GM19238 (cell line): Measurements from ENCODE around the gene SORBS1.

Source experiments
- DNase-seq: peaks from one replicate; pipeline ENCODE4 v3.0.0; 2011; ENCODE audit warnings: low spot score; ENCODE audit not compliant: insufficient read length

Gene SORBS1

GRCh38 chr10:95297402-95297801 lies 263.8 kb downstream of the SORBS1 start:
- peak; percentile 35 for DNase-seq

- DNase-seq: no peak
Observed at GRCh38 chr10:95296764-95297163, 264.4 kb downstream of the SORBS1 start.

DNA sequence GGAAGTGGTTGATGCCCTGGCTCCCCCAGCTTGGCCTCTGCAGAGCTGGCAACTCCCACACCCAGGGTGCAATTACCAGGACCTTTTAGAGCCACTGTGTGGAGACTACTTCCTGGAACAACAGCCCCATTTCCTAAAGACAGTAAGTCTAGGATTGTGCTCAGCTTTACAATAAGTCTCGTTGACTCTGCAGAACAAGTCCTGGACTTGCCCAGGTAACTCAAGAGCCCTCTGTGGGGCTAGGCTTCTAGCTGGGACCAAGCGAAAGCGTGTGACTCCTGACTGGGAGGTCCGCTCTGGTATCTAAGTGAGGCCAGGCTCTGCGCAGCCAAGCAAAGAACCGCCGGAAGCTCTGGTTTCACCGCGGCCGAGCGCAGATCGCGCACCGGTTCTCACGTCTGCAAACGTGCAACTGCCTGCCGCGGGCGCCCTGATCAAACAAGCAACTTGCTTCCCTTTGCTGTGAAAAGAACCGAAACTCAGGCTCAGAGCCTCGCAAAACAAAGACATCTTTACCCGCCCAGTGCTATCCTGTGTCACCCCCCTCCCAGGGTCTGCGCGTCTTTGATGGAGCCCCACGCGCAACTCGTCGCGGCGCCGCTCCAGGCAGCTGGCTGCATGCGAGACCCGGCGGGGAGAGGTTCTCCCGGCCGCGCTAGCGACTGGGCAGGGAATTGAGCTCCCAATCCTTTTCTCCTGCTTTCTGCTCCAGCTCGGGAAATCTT lies 266.0 kb downstream of the SORBS1 start:
- peak; percentile 67 for DNase-seq

- no peak for DNase-seq
Observed at GRCh38 chr10:95293631-95294030, 267.5 kb downstream of the SORBS1 start.

GRCh38 chr10:95291365-95292039 lies 269.7 kb downstream of the SORBS1 start:
- DNase-seq: no peak

GRCh38 chr10:95290461-95291364 lies 270.5 kb downstream of the SORBS1 start, which contains the start of gene PDLIM1:
Gene PDLIM1 (minus strand): TSS chr10:95291003. CDS start chr10:95290915, 88 bp downstream.
- peak; percentile 81 for DNase-seq

DNA sequence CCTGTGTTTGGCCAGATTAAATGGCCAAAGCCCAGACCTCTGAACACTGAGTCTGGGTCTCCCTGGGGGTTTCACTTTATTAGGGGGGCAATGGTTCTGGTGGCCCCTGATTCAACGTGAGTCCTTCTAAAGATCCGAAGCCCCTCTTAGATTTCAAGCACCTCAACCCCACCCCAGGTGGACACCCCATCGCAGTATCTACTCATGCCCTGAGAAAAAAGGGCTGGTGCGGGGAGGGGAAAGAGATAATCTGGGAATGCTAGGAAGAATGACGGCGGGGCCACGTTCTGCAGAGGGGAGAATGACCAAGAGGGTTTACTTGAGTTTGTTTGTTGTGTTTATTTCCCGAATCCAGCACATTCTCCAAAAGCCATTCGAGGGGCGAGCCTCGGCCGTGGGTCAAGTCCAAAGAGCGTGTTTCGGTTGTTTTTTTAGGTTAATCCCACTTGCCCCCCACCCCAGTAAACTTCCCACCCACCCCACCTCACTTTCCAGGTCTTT lies 271.2 kb downstream of the SORBS1 start:
- no peak for DNase-seq

GRCh38 chr10:95289003-95289920 lies 271.9 kb downstream of the SORBS1 start:
- no peak for DNase-seq

DNA sequence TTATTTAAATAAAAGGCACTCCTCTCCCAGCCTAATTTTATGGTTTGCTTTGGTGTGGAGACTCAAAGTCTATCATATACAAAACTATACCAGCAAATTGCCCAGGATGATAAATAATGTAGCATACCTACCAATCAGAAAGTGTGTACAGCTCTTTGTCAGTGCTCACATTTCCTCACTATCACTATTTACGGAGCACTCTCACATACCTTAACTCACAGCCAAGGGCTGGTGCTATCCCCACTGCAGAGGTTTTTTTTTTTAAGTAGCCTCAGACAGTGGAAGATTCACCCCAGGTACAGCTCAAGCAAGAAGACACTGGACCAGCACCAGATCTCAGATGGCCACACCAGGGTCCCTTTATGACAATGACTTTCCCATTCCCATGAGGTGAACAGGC lies 272.9 kb downstream of the SORBS1 start:
- no peak for DNase-seq

DNA sequence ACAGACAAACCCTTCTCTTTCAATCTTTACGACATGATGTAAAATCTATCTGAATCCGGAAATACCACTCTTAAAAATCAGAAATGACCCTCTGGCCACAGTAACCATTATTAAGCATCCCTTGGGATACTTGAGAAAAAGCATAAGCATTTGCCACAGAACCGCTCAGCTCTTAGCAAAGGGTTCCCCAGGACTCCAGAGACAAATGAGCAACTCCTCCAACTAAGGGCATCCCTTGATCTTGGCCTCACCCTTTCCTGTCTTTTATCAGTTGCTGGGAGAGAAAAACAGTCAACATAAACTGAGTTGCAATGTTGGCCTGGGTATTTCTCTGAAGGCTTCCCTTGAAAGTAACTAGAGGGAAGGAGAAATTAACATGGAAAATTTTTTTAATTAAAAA lies 273.9 kb downstream of the SORBS1 start:
- DNase-seq: no peak

GRCh38 chr10:95286707-95287106 lies 274.5 kb downstream of the SORBS1 start:
- DNase-seq: no peak

GRCh38 chr10:95285556-95285955 lies 275.6 kb downstream of the SORBS1 start:
- no peak for DNase-seq

- no peak for DNase-seq
Observed at GRCh38 chr10:95284807-95285206, 276.4 kb downstream of the SORBS1 start.

GRCh38 chr10:95282107-95282506 lies 279.1 kb downstream of the SORBS1 start:
- no peak for DNase-seq

DNA sequence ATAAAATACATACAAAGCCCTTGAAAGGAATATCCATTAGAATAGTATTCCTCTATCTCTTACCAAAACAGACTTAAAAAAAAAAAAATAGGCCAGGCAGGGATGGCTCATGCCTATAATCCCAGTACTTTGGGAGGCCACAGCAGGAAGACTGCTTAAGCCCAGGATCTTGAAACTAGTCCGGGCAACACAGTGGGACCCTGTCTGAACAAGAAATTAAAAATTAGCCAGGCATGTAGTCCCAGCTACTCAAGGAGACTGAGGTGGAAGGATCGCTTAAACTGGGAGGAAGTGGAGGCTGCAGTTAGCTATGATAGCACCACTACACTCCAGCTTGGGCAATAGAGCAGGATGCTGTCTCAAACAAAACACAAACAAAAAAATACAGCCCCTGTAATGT lies 280.0 kb downstream of the SORBS1 start:
- no peak for DNase-seq

GRCh38 chr10:95280637-95281036 lies 280.5 kb downstream of the SORBS1 start:
- DNase-seq: no peak

DNA sequence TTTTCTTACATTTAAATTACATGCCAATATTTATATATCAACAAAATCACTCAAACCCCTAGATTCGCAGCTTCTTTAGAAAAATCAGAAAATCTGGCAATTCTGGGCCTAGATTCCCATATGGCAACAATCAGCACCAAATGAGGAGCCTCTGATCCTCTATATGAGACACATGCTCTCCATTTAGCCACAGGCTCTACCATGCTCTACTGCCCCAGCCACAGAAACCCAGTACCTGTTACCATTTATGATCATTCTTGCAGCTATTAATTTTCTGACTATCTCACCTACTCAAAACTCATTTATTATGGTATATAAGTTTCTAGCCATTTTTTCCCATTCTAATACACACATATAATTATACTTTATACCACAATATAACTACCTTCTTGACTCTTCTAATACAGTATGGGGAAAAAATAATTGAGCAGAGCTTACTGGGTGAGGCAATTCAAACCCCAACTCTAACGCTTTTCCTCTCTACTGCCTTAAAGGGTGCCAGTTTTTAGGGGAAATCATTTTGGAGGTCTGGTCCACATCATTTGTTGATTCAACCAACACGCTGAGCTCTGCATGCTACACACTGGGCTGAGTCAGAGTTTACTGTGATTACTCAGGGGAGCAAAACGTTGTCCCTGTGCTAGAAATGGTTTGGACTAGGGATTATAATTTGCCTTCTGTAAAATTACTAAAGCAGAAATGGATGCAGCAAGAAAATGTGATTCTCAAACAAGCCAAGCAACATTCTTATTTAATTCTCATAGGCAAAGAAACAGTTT lies 281.9 kb downstream of the SORBS1 start:
- DNase-seq: no peak

GRCh38 chr10:95278061-95278988 lies 282.8 kb downstream of the SORBS1 start:
- no peak for DNase-seq

GRCh38 chr10:95277614-95278013 lies 283.6 kb downstream of the SORBS1 start:
- no peak for DNase-seq
